ENCODE results near the gene NPY5R. TPM values are rescaled to one million over a fixed set of nuclear protein-coding genes. Genes with fewer than 3 reads are reported as not detected.

Gene NPY5R
- 1 to 10 TPM; 4.2 to 6.1 (median 4.9) TPM for polyA plus RNA-seq (ENCODE audit: insufficient read length in 4 of 4)

GRCh38 chr4:163343604-163344146 lies at the start of gene NPY5R:
TSS of gene NPY5R (plus strand) at chr4:163343892. CDS start at chr4:163350274, 6,382 bp downstream.
- no peak for DNase-seq (ENCODE audit: low read depth in 4 of 4, low spot score in 2 of 4)

DNA sequence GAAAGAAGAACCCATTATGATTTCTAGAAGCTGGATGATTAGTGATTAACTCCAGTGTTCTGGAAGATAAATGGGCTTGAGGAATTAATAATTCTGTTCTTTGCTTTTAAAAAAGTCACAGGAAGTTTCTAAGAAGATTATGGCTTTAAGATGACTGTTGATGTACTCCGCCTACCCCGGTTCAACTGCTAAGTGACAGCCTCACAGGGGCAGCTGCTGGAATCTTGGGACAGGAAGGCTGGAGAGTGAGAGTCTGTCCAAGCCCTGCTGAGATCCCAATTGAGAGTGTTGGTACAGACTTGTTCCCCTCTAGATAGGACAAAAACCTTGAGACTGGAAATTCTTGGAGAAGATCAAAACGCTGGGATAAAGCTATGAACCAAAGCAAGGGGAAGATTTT lies 48.6 kb upstream of the NPY5R start:
- DNase-seq (ENCODE audit: low read depth in 4 of 4, low spot score in 2 of 4) = no peak

- DNase-seq (ENCODE audit: low read depth in 4 of 4, low spot score in 2 of 4) = no peak
These were observed 43.2 kb upstream of the NPY5R start for GRCh38 chr4:163300445-163300844.

GRCh38 chr4:163303069-163303468 lies 40.6 kb upstream of the NPY5R start:
- DNase-seq (ENCODE audit: low read depth in 4 of 4, low spot score in 2 of 4) = no peak

DNA sequence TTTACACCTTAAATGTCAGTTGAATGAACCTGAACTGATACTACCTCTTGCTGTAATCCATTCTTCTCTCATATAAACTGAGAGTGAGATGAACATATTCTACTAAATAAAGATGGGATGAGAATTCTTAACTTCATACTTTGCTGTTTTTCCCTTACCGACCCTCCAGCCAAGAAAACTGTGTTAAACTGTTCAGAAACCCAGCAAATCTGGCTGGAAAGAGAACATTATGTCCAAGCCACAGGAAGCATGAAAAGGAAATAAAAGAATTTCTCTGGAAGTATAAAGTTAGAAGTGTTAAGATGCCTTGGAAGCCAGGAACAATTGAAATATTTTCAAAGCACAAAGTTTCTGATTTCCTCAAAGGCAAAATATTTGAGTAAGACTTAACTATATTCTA lies 34.2 kb upstream of the NPY5R start:
- DNase-seq (ENCODE audit: low read depth in 4 of 4, low spot score in 2 of 4) = no peak

DNA sequence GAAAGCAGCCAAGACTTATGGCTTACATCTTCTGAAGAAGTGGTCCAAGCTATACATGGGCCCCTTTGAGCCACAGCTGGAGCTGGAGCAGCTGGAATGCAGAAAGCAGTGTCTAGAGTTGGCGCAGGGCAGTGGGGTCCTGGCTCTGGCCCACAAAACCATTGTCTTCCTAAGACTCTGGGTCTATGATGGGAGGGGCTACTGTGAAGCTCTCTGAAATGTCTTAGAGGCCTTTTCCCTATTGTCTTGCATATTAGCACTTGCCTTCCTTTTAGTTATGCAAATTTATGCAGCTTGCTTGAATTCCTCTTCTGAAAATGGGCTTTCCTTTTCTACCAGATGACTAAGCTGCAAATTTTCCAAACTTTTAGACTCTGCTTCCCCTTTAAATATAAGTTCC lies 26.6 kb upstream of the NPY5R start:
- DNase-seq (ENCODE audit: low read depth in 4 of 4, low spot score in 2 of 4) = no peak

DNA sequence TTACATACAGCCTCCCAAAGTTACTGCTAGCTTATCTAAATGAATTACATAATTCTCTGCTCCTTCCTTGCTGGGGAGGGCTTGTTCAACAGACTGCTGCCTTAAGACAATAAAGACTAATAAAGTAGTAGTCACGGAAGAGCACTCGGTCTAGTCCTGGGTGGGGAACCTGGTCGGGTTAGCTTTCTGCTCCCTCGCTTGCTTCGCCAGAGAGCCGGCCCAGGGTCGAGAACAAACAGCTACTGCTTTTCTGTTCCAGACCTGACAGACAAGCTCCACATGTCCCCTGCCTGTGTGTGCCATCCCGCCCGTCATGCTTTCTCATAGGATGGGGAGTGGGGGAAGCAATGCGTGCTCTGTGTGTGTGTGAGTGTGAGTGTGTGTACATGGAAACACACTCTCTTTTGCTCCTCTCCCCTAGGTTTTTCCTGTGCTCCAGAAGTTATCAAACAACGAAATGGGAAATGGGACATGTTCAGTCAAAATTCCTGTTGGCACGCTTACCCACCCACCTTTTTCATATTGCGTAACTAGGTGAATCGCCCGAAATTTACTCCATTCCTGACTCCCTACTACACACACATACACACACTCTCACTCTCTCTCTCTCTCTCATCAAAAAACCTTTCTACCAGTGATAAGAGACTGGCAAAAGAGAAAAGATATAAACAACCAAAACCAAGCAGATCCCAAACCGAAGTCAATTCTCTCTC lies 12.6 kb upstream of the NPY5R start:
- no peak for DNase-seq (ENCODE audit: low read depth in 4 of 4, low spot score in 2 of 4)

DNA sequence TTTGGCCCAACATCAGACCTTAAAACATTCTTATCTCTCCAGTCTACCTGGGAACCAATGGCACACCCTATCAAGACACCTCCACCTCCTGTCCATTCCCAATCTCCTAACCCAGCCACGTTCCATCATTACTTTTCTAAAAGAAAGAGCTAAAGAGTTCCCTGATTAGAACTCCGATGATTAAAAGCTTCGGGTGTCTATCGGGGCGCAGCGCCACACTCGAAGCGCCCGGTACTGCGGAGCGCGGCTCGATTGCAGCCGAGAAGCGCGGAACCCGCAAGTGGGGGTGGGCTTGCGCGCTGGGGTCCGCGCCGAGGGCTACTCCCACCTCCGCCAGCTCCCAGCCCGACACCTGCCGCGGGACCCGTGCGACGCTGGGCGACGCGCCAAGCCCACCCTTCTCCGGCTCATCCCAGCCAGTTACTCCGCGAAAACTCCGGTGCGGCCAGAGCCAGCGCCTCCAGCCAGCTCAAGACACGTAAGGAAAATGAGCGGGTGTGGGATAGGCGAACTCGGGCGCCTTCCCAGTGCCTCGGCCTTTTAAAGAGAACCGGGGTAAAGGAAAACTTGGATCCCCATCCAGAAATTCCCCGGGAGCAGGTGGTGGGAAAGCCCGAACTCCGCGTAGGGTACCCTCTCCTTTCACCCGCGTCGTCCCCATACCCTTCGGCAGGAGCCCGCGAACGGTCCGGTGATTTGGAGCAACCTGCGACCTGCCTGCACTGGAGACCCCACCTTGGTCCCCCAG lies 11.9 kb upstream of the NPY5R start:
- no peak for DNase-seq (ENCODE audit: low read depth in 4 of 4, low spot score in 2 of 4)

GRCh38 chr4:163332526-163333406 lies 10.9 kb upstream of the NPY5R start, which contains the start of gene NPY1R:
TSS of gene NPY1R (minus strand) at chr4:163332596. CDS start at chr4:163326554, 6,042 bp downstream.
- DNase-seq (ENCODE audit: low read depth in 4 of 4, low spot score in 2 of 4) = peak; percentile 62 to 85 (median 76)

- DNase-seq (ENCODE audit: low read depth in 4 of 4, low spot score in 2 of 4) = no peak
These were observed 8.3 kb upstream of the NPY5R start for GRCh38 chr4:163335384-163335783.

DNA sequence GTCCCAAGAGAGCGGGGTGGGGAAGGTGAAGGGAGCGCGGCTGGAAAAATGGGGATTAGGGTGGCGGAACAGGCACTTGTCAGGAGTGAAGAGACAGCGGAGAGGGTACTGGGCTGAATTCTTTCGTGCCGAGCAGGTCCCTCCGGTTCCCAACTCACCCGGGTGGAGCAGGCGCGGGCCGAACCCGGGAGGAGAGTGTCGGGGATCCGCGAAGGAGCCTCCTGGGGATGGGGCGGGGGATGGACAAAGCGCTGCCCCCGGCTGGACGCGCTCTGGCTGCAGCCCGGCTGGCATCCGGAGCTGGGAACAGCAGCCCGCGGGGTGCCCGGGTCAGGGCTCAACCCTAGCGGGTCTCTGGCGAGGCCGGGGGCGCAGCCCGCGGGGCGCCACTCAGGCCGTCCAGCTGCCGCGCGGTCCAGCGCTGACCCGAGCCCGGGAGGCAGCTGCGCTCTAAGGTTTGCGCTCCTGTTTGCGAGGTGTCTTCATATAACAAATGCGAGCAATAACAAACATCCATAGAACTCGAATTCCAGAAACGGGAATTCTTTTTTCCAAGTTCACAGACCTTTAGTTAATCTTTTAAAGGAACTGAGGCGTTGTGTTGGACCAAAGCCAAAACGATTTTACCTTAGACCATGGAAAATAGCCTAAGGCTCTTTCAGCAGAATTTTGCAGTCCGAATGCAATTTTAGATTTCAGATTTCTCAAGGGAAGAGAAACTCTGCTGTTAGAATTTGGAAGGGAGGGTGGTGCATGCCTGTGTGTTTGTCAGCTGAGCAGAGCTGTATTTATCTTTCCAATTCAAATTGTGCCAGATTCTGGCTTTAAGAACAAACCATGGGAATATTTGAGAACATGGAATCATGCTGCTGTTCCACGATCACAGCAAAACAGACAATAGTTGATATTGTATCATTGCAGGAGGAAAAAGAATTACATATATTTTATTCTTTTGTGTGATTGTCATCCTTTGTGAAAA lies 744 bp downstream of the NPY5R start:
- no peak for DNase-seq (ENCODE audit: low read depth in 4 of 4, low spot score in 2 of 4)

- no peak for DNase-seq (ENCODE audit: low read depth in 4 of 4, low spot score in 2 of 4)
These were observed 7.0 kb downstream of the NPY5R start for GRCh38 chr4:163350672-163351071.

DNA sequence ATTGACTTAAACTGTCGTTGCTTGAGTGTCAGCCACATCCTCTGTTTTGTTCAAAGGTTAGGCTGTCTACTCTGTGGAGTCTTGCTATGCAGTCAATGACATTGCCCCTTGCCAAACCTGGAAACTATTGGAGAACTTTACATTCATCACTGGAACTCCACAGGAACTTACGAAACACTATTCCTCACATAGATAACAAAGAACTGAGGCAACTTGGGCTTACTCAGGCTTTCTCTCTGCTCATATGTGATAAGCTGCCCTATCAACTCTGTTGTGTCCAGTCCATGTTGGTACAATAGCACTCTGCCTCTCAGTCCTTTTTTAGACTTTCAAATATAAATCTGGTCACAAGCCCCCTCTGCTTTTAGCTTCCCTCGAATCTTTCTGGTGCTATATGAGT lies 9.4 kb downstream of the NPY5R start:
- no peak for DNase-seq (ENCODE audit: low read depth in 4 of 4, low spot score in 2 of 4)

GRCh38 chr4:163356104-163356503 lies 12.4 kb downstream of the NPY5R start:
- no peak for DNase-seq (ENCODE audit: low read depth in 4 of 4, low spot score in 2 of 4)

GRCh38 chr4:163367651-163368050 lies 24.0 kb downstream of the NPY5R start:
- DNase-seq (ENCODE audit: low read depth in 4 of 4, low spot score in 2 of 4) = no peak

GRCh38 chr4:163372029-163372428 lies 28.3 kb downstream of the NPY5R start:
- DNase-seq (ENCODE audit: low read depth in 4 of 4, low spot score in 2 of 4) = no peak

GRCh38 chr4:163378661-163379060 lies 35.0 kb downstream of the NPY5R start:
- no peak for DNase-seq (ENCODE audit: low read depth in 4 of 4, low spot score in 2 of 4)

DNA sequence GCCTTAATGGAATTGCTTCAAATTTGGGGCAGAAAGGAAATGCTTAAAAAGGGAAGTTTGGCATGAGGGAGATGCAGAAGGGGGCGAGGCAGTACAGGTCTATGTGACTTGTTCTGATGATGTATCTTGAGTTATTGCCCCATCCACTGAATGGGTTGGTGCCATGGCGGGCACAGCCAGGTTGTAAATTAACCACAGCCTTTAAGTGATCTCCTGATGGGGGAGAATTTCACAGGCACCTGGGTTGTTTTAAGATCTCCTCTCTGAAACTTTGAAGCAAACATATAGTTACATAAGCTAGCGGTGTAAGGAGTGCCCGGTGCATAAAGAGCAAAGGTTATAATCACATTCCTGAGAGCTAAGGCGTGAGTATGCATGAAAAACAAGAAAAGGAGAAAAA lies 37.0 kb downstream of the NPY5R start:
- no peak for DNase-seq (ENCODE audit: low read depth in 4 of 4, low spot score in 2 of 4)

- DNase-seq (ENCODE audit: low read depth in 4 of 4, low spot score in 2 of 4) = no peak
These were observed 38.6 kb downstream of the NPY5R start for GRCh38 chr4:163382178-163382869.

Measured in left renal cortex interstitium (tissue), 4 donors.